H9 (cell line): Measurements from ENCODE around the gene EML1. TPM values are rescaled to one million over a fixed set of nuclear protein-coding genes. Genes with fewer than 3 reads are reported as not detected.

Experiments
- DNase-seq: peaks from one replicate; pipeline ENCODE4 v3.0.0-alpha.2; 2017
- H2AFZ ChIP-seq: one replicate; pipeline ENCODE4 v1.6.1; 2013; ENCODE audit warnings: mild to moderate bottlenecking, low read length, control low read depth, moderate library complexity
- H2AK5ac ChIP-seq: 2 replicates; pipeline ENCODE4 v1.6.1; 2013; ENCODE audit warnings: low read length, control low read depth, mixed read lengths; ENCODE audit not compliant: insufficient read length
- H2BK120ac ChIP-seq: one replicate; pipeline ENCODE4 v1.6.1; 2013; ENCODE audit warnings: low read depth, mild to moderate bottlenecking, low read length, control low read depth, inconsistent platforms; ENCODE audit not compliant: poor library complexity, severe bottlenecking
- H2BK12ac ChIP-seq: 2 replicates; pipeline ENCODE4 v1.6.1; 2013; ENCODE audit warnings: low read length, control low read depth, mixed read lengths, low read depth; ENCODE audit not compliant: insufficient read length
- H2BK15ac ChIP-seq: 2 replicates; pipeline ENCODE4 v1.6.1; 2013; ENCODE audit warnings: low read depth, low read length, control low read depth
- H2BK20ac ChIP-seq: one replicate; pipeline ENCODE4 v1.6.1; 2013; ENCODE audit warnings: low read depth, mild to moderate bottlenecking, low read length, control low read depth, inconsistent platforms; ENCODE audit not compliant: poor library complexity, severe bottlenecking
- H2BK5ac ChIP-seq: 2 replicates; pipeline ENCODE4 v1.6.1; 2013; ENCODE audit warnings: low read length, control low read depth, mixed read lengths; ENCODE audit not compliant: insufficient read length
- H3K14ac ChIP-seq: 2 replicates; pipeline ENCODE4 v1.6.1; 2013; ENCODE audit warnings: low read length, control low read depth; ENCODE audit not compliant: insufficient read depth
- H3K18ac ChIP-seq: 2 replicates; pipeline ENCODE4 v1.6.1; 2013; ENCODE audit warnings: low read depth, mild to moderate bottlenecking, mixed read lengths, low read length, control low read depth; ENCODE audit not compliant: insufficient read length
- H3K23ac ChIP-seq: 2 replicates; pipeline ENCODE4 v1.6.1; 2013; ENCODE audit warnings: low read length, control low read depth, mixed read lengths, low read depth; ENCODE audit not compliant: insufficient read length
- H3K23me2 ChIP-seq: 2 replicates; pipeline ENCODE4 v1.6.1; 2013; ENCODE audit warnings: low read depth, mild to moderate bottlenecking, mixed read lengths, low read length, control low read depth; ENCODE audit not compliant: insufficient read length, poor library complexity, severe bottlenecking
- H3K27ac ChIP-seq: 2 replicates; pipeline ENCODE4 v1.5.1; 2013; ENCODE audit warnings: low read length, control low read depth, mixed read lengths, low read depth; ENCODE audit not compliant: insufficient read length
- H3K27me3 ChIP-seq: 2 replicates; pipeline ENCODE4 v1.6.1; 2013; ENCODE audit warnings: low read length, control low read depth, inconsistent platforms; ENCODE audit not compliant: insufficient read depth
- H3K4ac ChIP-seq: 2 replicates; pipeline ENCODE4 v1.6.1; 2013; ENCODE audit warnings: low read depth, mild to moderate bottlenecking, control low read depth, inconsistent platforms, low read length, moderate library complexity
- H3K4me1 ChIP-seq: 2 replicates; pipeline ENCODE4 v1.6.1; 2013; ENCODE audit warnings: low read length, control low read depth, inconsistent platforms; ENCODE audit not compliant: insufficient read depth
- H3K4me2 ChIP-seq: 2 replicates; pipeline ENCODE4 v1.6.1; 2013; ENCODE audit warnings: low read length, control low read depth, mixed read lengths; ENCODE audit not compliant: insufficient read length, insufficient read depth
- H3K56ac ChIP-seq: 2 replicates; pipeline ENCODE4 v1.6.1; 2013; ENCODE audit warnings: low read depth, mild to moderate bottlenecking, mixed read lengths, low read length, control low read depth; ENCODE audit not compliant: insufficient read length
- H3K79me1 ChIP-seq: 2 replicates; pipeline ENCODE4 v1.6.1; 2013; ENCODE audit warnings: low read depth, mild to moderate bottlenecking, moderate library complexity, low read length, control low read depth, inconsistent platforms; ENCODE audit not compliant: insufficient read depth, poor library complexity, severe bottlenecking
- H3K79me2 ChIP-seq: 2 replicates; pipeline ENCODE4 v1.6.1; 2013; ENCODE audit warnings: low read length, control low read depth, inconsistent platforms; ENCODE audit not compliant: insufficient read depth
- H3K9ac ChIP-seq: 2 replicates; pipeline ENCODE4 v1.6.1; 2013; ENCODE audit warnings: low read length, control low read depth, mixed read lengths; ENCODE audit not compliant: insufficient read length; ENCODE audit errors: extremely low read depth
- H3K9me3 ChIP-seq: one replicate; pipeline ENCODE4 v1.6.1; 2013; ENCODE audit warnings: low read depth, low read length, inconsistent platforms; ENCODE audit not compliant: control insufficient read depth
- H3T11ph ChIP-seq: one replicate; pipeline ENCODE4 v1.6.1; 2013; ENCODE audit warnings: mild to moderate bottlenecking, low read length, control low read depth, inconsistent platforms
- H4K20me1 ChIP-seq: one replicate; pipeline ENCODE4 v1.6.1; 2013; ENCODE audit not compliant: control insufficient read depth, insufficient read length, insufficient read depth
- H4K5ac ChIP-seq: 2 replicates; pipeline ENCODE4 v1.6.1; 2013; ENCODE audit warnings: low read depth, mild to moderate bottlenecking, mixed read lengths, low read length, control low read depth; ENCODE audit not compliant: insufficient read length
- H4K8ac ChIP-seq: replicated peaks from 2 replicates; pipeline ENCODE4 v1.6.1; 2013; ENCODE audit warnings: low read length, control low read depth, mixed read lengths, low read depth; ENCODE audit not compliant: insufficient read length
- H4K91ac ChIP-seq: 2 replicates; pipeline ENCODE4 v1.6.1; 2013; ENCODE audit warnings: low read depth, mild to moderate bottlenecking, moderate library complexity, mixed read lengths, low read length, control low read depth; ENCODE audit not compliant: insufficient read length
- H3K27ac Mint-ChIP-seq, 3 experiments: 2 replicates in 2 of 3; 3 replicates in 1 of 3; pipeline ENCODE4 v1.8.0; 2020 to 2021; ENCODE audit warnings: mixed read lengths in 3 of 3, mild to moderate bottlenecking in 1 of 3, moderate library complexity in 1 of 3
- H3K27me3 Mint-ChIP-seq: 2 replicates; pipeline ENCODE4 v1.8.0; 2021; ENCODE audit warnings: low read depth, mild to moderate bottlenecking, moderate library complexity, mixed read lengths
- H3K36me3 Mint-ChIP-seq, 3 experiments: 2 replicates in 2 of 3; 3 replicates in 1 of 3; pipeline ENCODE4 v1.8.0; 2020 to 2021; ENCODE audit warnings: low read depth in 3 of 3, mixed read lengths in 3 of 3; ENCODE audit not compliant: insufficient read depth in 1 of 3
- H3K4me1 Mint-ChIP-seq, 2 experiments: 2 replicates each; pipeline ENCODE4 v1.8.0; 2020; ENCODE audit warnings: mixed read lengths in 2 of 2
- H3K4me3 Mint-ChIP-seq, 2 experiments: 2 replicates in 1 of 2; 3 replicates in 1 of 2; pipeline ENCODE4 v1.8.0; 2020 to 2021; ENCODE audit warnings: mild to moderate bottlenecking in 2 of 2, mixed read lengths in 2 of 2, moderate library complexity in 1 of 2
- H3K9me3 Mint-ChIP-seq, 2 experiments: 2 replicates in 1 of 2; 3 replicates in 1 of 2; pipeline ENCODE4 v1.8.0; 2020; ENCODE audit warnings: mild to moderate bottlenecking in 2 of 2, mixed read lengths in 2 of 2, moderate library complexity in 1 of 2
- CTCF ChIP-seq: fragments of 200-600 bp; sonication (generic); conservative IDR thresholded peaks from 3 replicates; pipeline ENCODE4 v1.8.0; 2021; ENCODE audit warnings: antibody characterized with exemption, mild to moderate bottlenecking
- WGBS: extraction: QIAGEN DNeasy Blood & Tissue Kit; methylation state at CpG from one replicate; pipeline ENCODE4 v1.1.7; 2013; ENCODE audit warnings: missing lambda C conversion rate, low lambda C conversion rate, mixed read lengths; ENCODE audit not compliant: insufficient read length; ENCODE audit errors: extremely low coverage; 5-methylcytosine and 5-hydroxymethylcytosine counted together
- total RNA-seq: library from RNA; stranded (reverse); gene quantifications from 2 replicates; pipeline ENCODE4 v1.2.1, GENCODE V29; 2021

The EML1 gene
- total RNA-seq, 1 experiment from 2014 or later = 16.7 TPM

GRCh38 chr14:99958380-99958779 is 165.2 kb downstream of the EML1 start:
- no peak for DNase-seq
- Histone ChIP-seq H3K23ac (no peak overlapping the region), H2BK20ac (no peak overlapping the region), H3K79me2 (no peaks in the 10 kb centered on the region), H2BK15ac (no peak overlapping the region), H2BK12ac (no peak overlapping the region), H3K9me3 (no peaks in the 10 kb centered on the region), H3T11ph (no peak overlapping the region), H3K4me2 (no peak overlapping the region), H2BK120ac (no peak overlapping the region), H4K5ac (no peak overlapping the region), H3K4me1 (no peaks in the 10 kb centered on the region; the same call in 1 of the 2 replicates), H2BK5ac (no peak overlapping the region), H3K4ac (no peak overlapping the region), H2AFZ (no peak overlapping the region), H3K14ac (no peak overlapping the region), H4K8ac (no peak overlapping the region), H2AK5ac (no peak overlapping the region), H4K20me1 (no peaks in the 10 kb centered on the region), H3K18ac (no peak overlapping the region), H3K79me1 (no peaks in the 10 kb centered on the region), H3K23me2 (no peaks in the 10 kb centered on the region), H3K9ac (no peak overlapping the region), H3K27ac (no peak overlapping the region), H3K56ac (no peak overlapping the region), H3K27me3 (no peaks in the 10 kb centered on the region), H4K91ac (no peak overlapping the region)
- Mint-ChIP-seq H3K4me3 (no peak overlapping the region), H3K9me3 (peaks cover under 1% of the 10 kb centered on the region in 2 experiments; a peak in 2 of 5 replicates), H3K36me3 (peaks cover 0 to under 1% (median 0%) of the 10 kb centered on the region in 3 experiments; a peak in 1 of 7 replicates), H3K27ac (no peak overlapping the region), H3K4me1 (peaks cover 9 to 14% of the 10 kb centered on the region in 2 experiments), H3K27me3 (peaks cover 29% of the 10 kb centered on the region)
- TF ChIP-seq CTCF = no peak
- no CpG with 5 or more reads among the region's 7 CpGs for WGBS
